HepG2 (cell line): ENCODE results near the gene GADL1. TPM values are rescaled to one million over a fixed set of nuclear protein-coding genes. Genes with fewer than 3 reads are reported as not detected.
A peak's percentile ranks its signal among the peaks of the same experiment; 100 is the strongest.

Source experiments
- ATAC-seq: fragments of 200-7000 bp; cut with Tn5 transposase; 3 replicates; pipeline ENCODE4 v1.9.1; 2020; ENCODE audit warnings: mild to moderate bottlenecking, moderate library complexity
- Bru-seq: library from RNA; stranded (reverse); fragments of 400-500 nt; gene quantifications from one replicate; lab custom pipeline; 2021; lab: Mats Ljungman, UMichigan
- BruChase-seq, 2 experiments: library from RNA; stranded (reverse); fragments of 400-500 nt; gene quantifications; one replicate each; lab custom pipeline; 2021; lab: Mats Ljungman, UMichigan
- BruUV-seq: library from RNA; stranded (reverse); fragments of 400-500 nt; replicated peaks from 2 replicates; lab custom pipeline; 2021; lab: Mats Ljungman, UMichigan
- CTCF ChIA-PET: fragments of 300-600 bp; formaldehyde crosslinking; extraction: SDS; loops from one replicate; lab custom pipeline; 2021; ENCODE audit warnings: low total read pairs, inconsistent platforms, low intra/inter-chr PET ratio; lab: Yijun Ruan, JAX
- POLR2A ChIA-PET: fragments of 350-600 bp; sonication (Branson Sonifier 250); formaldehyde crosslinking; loops from one replicate; lab custom pipeline; 2020; ENCODE audit warnings: antibody characterized with exemption, inconsistent platforms; lab: Yijun Ruan, JAX
- DNase-seq: peaks from one replicate; pipeline ENCODE4 v3.0.0-alpha.2; 2015; ENCODE audit warnings: low spot score
- FAIRE-seq: peaks from 3 replicates; lab custom pipeline; 2011; peaks lifted over from hg19 to GRCh38; lab: Jason Lieb, UNC
- H2AFZ ChIP-seq: one replicate; pipeline ENCODE4 v1.6.1; 2011; ENCODE audit warnings: low read length, inconsistent platforms
- H3K27ac ChIP-seq: fragments of 300-600 bp; 3 replicates; pipeline ENCODE4 v1.8.0; 2011; ENCODE audit warnings: mixed run types, mild to moderate bottlenecking, mixed read lengths, low read length, inconsistent platforms; ENCODE audit not compliant: insufficient read depth; ENCODE audit errors: extremely low read length
- H3K27me3 ChIP-seq, 2 experiments: fragments of 200-600 bp in 1 of 2; 2 replicates in 1 of 2; 3 replicates in 1 of 2; pipeline versions ENCODE4 v1.6.0 to v1.8.0; 2011; ENCODE audit warnings: low read length in 2 of 2, mild to moderate bottlenecking in 2 of 2, moderate library complexity in 2 of 2, inconsistent platforms in 1 of 2; ENCODE audit not compliant: insufficient read depth in 2 of 2, control insufficient read depth in 1 of 2
- H3K36me3 ChIP-seq, 2 experiments: fragments of 200-600 bp in 1 of 2; replicated peaks in 1 of 2; 2 replicates in 1 of 2; 3 replicates in 1 of 2; pipeline versions ENCODE4 v1.5.1 to v1.8.0; 2011; ENCODE audit warnings: low read length in 2 of 2, inconsistent platforms in 1 of 2; ENCODE audit not compliant: insufficient read depth in 2 of 2, control insufficient read depth in 1 of 2
- H3K4me1 ChIP-seq: 2 replicates; pipeline ENCODE4 v1.5.1; 2012; ENCODE audit warnings: low read length, inconsistent platforms; ENCODE audit not compliant: insufficient read depth
- H3K4me2 ChIP-seq: 2 replicates; pipeline ENCODE4 v1.6.0; 2011; ENCODE audit warnings: low read depth, low read length, inconsistent platforms
- H3K4me3 ChIP-seq, 3 experiments: fragments of 200-600 bp in 1 of 3; sonication (generic), shearing (Covaris generic) in 1 of 3; replicated peaks in 1 of 3; 2 replicates each; pipeline ENCODE4 v1.5.1; 2011 to 2016; ENCODE audit warnings: low read length in 3 of 3, inconsistent platforms in 2 of 3, low read depth in 2 of 3, mild to moderate bottlenecking in 2 of 3, control low read depth in 1 of 3, mixed read lengths in 1 of 3; ENCODE audit not compliant: insufficient read depth in 1 of 3
- H3K79me2 ChIP-seq: one replicate; pipeline ENCODE4 v1.6.1; 2011; ENCODE audit warnings: low read length, inconsistent platforms; ENCODE audit not compliant: insufficient read depth
- H3K9ac ChIP-seq: 2 replicates; pipeline ENCODE4 v1.6.0; 2011; ENCODE audit warnings: mild to moderate bottlenecking, low read depth, low read length, inconsistent platforms; ENCODE audit not compliant: insufficient read depth
- H3K9me3 ChIP-seq: 2 replicates; pipeline ENCODE4 v1.5.1; 2012; ENCODE audit warnings: mild to moderate bottlenecking, low read length
- H4K20me1 ChIP-seq: 2 replicates; pipeline ENCODE4 v1.6.0; 2011; ENCODE audit warnings: inconsistent platforms, mild to moderate bottlenecking, low read length, moderate library complexity; ENCODE audit not compliant: insufficient read depth
- CCAR2 ChIP-seq: fragments of 200-400 bp; formaldehyde crosslinking; optimal IDR thresholded peaks from 2 replicates; pipeline ENCODE3; 2018; ENCODE audit warnings: low read depth, mild to moderate bottlenecking, low read length, moderate library complexity
- HNF4A ChIP-seq: sonication (generic); formaldehyde crosslinking; IDR thresholded peaks from 2 replicates; pipeline ENCODE4 v1.4.0; 2020; ENCODE audit warnings: missing genetic modification reagents
- HNRNPLL ChIP-seq: fragments of 200-400 bp; formaldehyde crosslinking; IDR thresholded peaks from 2 replicates; pipeline ENCODE4 v1.6.1; 2017; ENCODE audit warnings: mild to moderate bottlenecking, low read depth, low read length; ENCODE audit not compliant: poor library complexity, severe bottlenecking
- JUN ChIP-seq: sonication (generic); formaldehyde crosslinking; IDR thresholded peaks from 2 replicates; pipeline ENCODE4 v1.4.0; 2020; ENCODE audit warnings: mild to moderate bottlenecking, missing genetic modification reagents
- ZFP36 ChIP-seq: fragments of 150-350 bp; IDR thresholded peaks from 2 replicates; pipeline ENCODE4 v1.6.1; 2018; ENCODE audit warnings: borderline replicate concordance, low read length, low read depth; ENCODE audit not compliant: partially characterized antibody
- ZNF12 ChIP-seq: sonication (generic); formaldehyde crosslinking; IDR thresholded peaks from 2 replicates; pipeline ENCODE4 v1.5.0; 2020; ENCODE audit warnings: missing genetic modification reagents
- ZNF800 ChIP-seq: sonication (generic); formaldehyde crosslinking; IDR thresholded peaks from 2 replicates; pipeline ENCODE4 v1.4.0; 2020; ENCODE audit warnings: missing genetic modification reagents
- WGBS: methylation state at CpG from one replicate; pipeline ENCODE4 v1.1.6; 2017; ENCODE audit warnings: low lambda C conversion rate; 5-methylcytosine and 5-hydroxymethylcytosine counted together
- in situ Hi-C: cut with HindIII; loops from 2 replicates; pipeline ENCODE4 v1.10.0; 2017; ENCODE audit warnings: low pct_unique_long_range_greater_than_20kb; ENCODE audit not compliant: extremely low pct_ligation_motif_present
- intact Hi-C: fragments of 100-400 bp; cut with micrococcal nuclease; formaldehyde crosslinking; loops from one replicate; pipeline ENCODE4 v1.10.0; 2022; ENCODE audit not compliant: unreplicated experiment
- long read RNA-seq, 2 experiments: library from RNA in 1 of 2; library from polyadenylated mRNA in 1 of 2; stranded (forward) in 1 of 2; unstranded in 1 of 2; transcript quantifications; one replicate each; pipeline ENCODE4 v2.0.0, GENCODE V29; 2019 to 2022
- polyA minus RNA-seq, 3 experiments: library from RNA; depleted of rRNA, polyadenylated mRNA; stranded (reverse); fragments of >200 nt; gene quantifications; 2 replicates each; pipeline ENCODE4 v1.2.3, GENCODE V29; 2011; ENCODE audit warnings: low replicate concordance in 1 of 3
- polyA plus RNA-seq, 8 experiments: library from polyadenylated mRNA; depleted of rRNA in 3 of 8; stranded (reverse) in 7 of 8; unstranded in 1 of 8; fragments of >200 nt; fragmentation: Illumina TruSeq in 4 of 8; extraction: Trizol in 4 of 8; gene quantifications; 2 replicates each; pipeline versions ENCODE4 v1.2.1 to v1.2.3, GENCODE V29; 2011 to 2016; ENCODE audit warnings: low read depth in 4 of 8, missing spikeins in 1 of 8, mixed read lengths in 1 of 8; ENCODE audit not compliant: insufficient read depth in 1 of 8
- total RNA-seq, 5 experiments: library from RNA; depleted of rRNA; stranded (reverse); fragments of >200 nt; fragmentation: Illumina TruSeq; extraction: Trizol; gene quantifications; 2 replicates each; pipeline ENCODE4 v1.2.3, GENCODE V29; 2016; ENCODE audit warnings: low read depth in 1 of 5
- TF ChIP-seq, protein P1 (sequence below): fragments of 450-650 bp; IDR thresholded peaks from 2 replicates; pipeline ENCODE4 v1.6.1; 2016
- TF ChIP-seq, protein P2 (sequence below): sonication (generic); formaldehyde crosslinking; IDR thresholded peaks from 2 replicates; pipeline ENCODE4 v1.4.0; 2020; ENCODE audit warnings: missing genetic modification reagents, mild to moderate bottlenecking, borderline replicate concordance

GADL1 gene, protein sequence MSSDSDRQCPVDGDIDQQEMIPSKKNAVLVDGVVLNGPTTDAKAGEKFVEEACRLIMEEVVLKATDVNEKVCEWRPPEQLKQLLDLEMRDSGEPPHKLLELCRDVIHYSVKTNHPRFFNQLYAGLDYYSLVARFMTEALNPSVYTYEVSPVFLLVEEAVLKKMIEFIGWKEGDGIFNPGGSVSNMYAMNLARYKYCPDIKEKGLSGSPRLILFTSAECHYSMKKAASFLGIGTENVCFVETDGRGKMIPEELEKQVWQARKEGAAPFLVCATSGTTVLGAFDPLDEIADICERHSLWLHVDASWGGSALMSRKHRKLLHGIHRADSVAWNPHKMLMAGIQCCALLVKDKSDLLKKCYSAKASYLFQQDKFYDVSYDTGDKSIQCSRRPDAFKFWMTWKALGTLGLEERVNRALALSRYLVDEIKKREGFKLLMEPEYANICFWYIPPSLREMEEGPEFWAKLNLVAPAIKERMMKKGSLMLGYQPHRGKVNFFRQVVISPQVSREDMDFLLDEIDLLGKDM
- not detected in 2 replicates for total RNA-seq (2016; rRNA removed; fragmentation: Illumina TruSeq; extraction: Trizol)
- total RNA-seq (2016; cell fraction: cytosol; rRNA removed; fragmentation: Illumina TruSeq; extraction: Trizol; ENCODE audit: low read depth), result 0.09 TPM in 1 of 2 replicates, not detected in the other
- total RNA-seq (2016; cell fraction: insoluble cytoplasmic fraction; rRNA removed; fragmentation: Illumina TruSeq; extraction: Trizol), result not detected in 2 replicates
- total RNA-seq (2016; cell fraction: membrane; rRNA removed; fragmentation: Illumina TruSeq; extraction: Trizol), result not detected in 2 replicates
- total RNA-seq (2016; cell fraction: nucleus; rRNA removed; fragmentation: Illumina TruSeq; extraction: Trizol), result not detected in 2 replicates
- not detected in 2 replicates for polyA plus RNA-seq (2011; rRNA removed)
- not detected in 2 replicates for polyA plus RNA-seq (2011; cell fraction: cytosol; rRNA removed)
- not detected in 2 replicates for polyA plus RNA-seq (2011; cell fraction: nucleus; rRNA removed)
- polyA plus RNA-seq (2012), result not detected in 2 replicates
- polyA plus RNA-seq (2016; cell fraction: cytosol; fragmentation: Illumina TruSeq; extraction: Trizol; ENCODE audit: low read depth), result not detected in 2 replicates
- polyA plus RNA-seq (2016; cell fraction: insoluble cytoplasmic fraction; fragmentation: Illumina TruSeq; extraction: Trizol; ENCODE audit: low read depth), result not detected in 2 replicates
- polyA plus RNA-seq (2016; cell fraction: membrane; fragmentation: Illumina TruSeq; extraction: Trizol; ENCODE audit: low read depth), result not detected in 2 replicates
- not detected in 2 replicates for polyA plus RNA-seq (2016; cell fraction: nucleus; fragmentation: Illumina TruSeq; extraction: Trizol; ENCODE audit: insufficient read depth, low read depth)
- polyA minus RNA-seq (2011; rRNA and poly(A)+ RNA removed; ENCODE audit: low replicate concordance), result not detected in 2 replicates
- not detected in 2 replicates for polyA minus RNA-seq (2011; cell fraction: cytosol; rRNA and poly(A)+ RNA removed)
- 0.25 and 0.26 TPM in 2 replicates for polyA minus RNA-seq (2011; cell fraction: nucleus; rRNA and poly(A)+ RNA removed)
- Bru-seq, nascent RNA, result percentile 8 among the genes with signal in this experiment
- percentile 8 among the genes with signal in this experiment for BruChase-seq, experiment 1, labeled RNA remaining after a 6-hour chase
- BruChase-seq, experiment 2, labeled RNA remaining after a 2-hour chase, result percentile 10 among the genes with signal in this experiment
- long read RNA-seq, experiment 1, result 0 reads
- long read RNA-seq, experiment 2, result 0 reads

DNA sequence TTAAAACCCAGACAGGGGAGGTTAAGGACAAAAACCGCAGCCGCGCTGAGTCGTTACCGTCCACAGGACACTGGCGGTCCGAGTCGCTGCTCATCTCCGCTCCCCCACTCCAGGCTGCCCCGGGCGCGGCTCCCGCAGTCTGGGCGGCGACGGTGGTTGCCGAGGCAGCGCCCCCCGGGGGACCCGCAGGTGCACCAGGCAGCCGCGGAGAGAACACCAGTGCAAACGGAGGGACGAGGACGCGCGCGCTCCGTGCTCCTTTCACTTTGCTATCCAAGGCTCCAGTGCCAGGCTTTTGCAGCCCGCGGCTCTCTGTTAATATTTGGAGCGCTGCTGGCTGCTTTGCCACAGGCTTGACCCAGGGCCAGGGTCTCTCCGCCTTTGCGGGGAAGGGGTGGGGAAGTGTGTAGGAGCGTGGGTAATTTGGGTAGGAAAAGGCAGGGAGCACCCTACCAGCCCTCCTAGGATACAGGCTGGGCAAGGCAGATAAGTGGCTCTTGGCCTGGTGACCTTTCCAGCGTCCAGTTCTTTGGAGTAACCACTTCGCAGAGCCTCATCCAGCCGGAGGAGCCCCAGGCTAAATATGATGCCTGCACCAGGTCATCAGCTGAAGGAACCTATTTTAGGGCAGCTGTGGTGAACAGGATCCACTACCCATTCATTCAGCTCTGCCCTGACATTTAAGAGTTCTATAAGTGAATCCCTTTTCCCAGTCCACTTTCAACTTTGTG is at the start of gene GADL1:
Gene GADL1 (minus strand): TSS at position 141 of the 731 bp plus-strand sequence. CDS start 47 bp downstream, at position 94.
- no peaks in the 10 kb centered on the region for H3K36me3 ChIP-seq
- H2AFZ ChIP-seq, result no peak within 1 kb of the TSS
- DNase-seq, result no peak
- peak; percentile 85 for ATAC-seq
- CTCF ChIA-PET, result no interaction called here
- H3K4me2 ChIP-seq, result peak within 1 kb of the TSS; percentile 56
- FAIRE-seq, result no peak
- in situ Hi-C loops (no loop called here), intact Hi-C loops (loop anchor here (10.0 kb wide), 1 partner anchor 120 kb away; no protein-coding TSS in a partner anchor)
- no peaks in the 10 kb centered on the region for H4K20me1 ChIP-seq
- peak within 1 kb of the TSS; percentile 24 to 57 (median 39); a peak in 2 of 6 replicates for H3K4me3 ChIP-seq
- H3K27me3 ChIP-seq, result peaks cover 1 to 25% of the 10 kb centered on the region in 2 experiments; a peak in 3 of 5 replicates
- no peaks in the 10 kb centered on the region for H3K9me3 ChIP-seq
- H3K4me1 ChIP-seq, result no peaks in the 10 kb centered on the region
- no peak within 1 kb of the TSS for H3K27ac ChIP-seq
- POLR2A ChIA-PET, result no interaction called here
- BruUV-seq, result no TSS peak
- WGBS, result 23% methylated on average over 9 of the region's 38 CpGs
- no peak within 1 kb of the TSS for H3K9ac ChIP-seq
- no peaks in the 10 kb centered on the region for H3K79me2 ChIP-seq
- no peak for TF ChIP-seq ZFP36
- TF ChIP-seq ZNF800 (CRISPR knock-in tag), result peak; percentile 72; the same call in 1 of the 2 replicates
- TF ChIP-seq, protein P1, sequence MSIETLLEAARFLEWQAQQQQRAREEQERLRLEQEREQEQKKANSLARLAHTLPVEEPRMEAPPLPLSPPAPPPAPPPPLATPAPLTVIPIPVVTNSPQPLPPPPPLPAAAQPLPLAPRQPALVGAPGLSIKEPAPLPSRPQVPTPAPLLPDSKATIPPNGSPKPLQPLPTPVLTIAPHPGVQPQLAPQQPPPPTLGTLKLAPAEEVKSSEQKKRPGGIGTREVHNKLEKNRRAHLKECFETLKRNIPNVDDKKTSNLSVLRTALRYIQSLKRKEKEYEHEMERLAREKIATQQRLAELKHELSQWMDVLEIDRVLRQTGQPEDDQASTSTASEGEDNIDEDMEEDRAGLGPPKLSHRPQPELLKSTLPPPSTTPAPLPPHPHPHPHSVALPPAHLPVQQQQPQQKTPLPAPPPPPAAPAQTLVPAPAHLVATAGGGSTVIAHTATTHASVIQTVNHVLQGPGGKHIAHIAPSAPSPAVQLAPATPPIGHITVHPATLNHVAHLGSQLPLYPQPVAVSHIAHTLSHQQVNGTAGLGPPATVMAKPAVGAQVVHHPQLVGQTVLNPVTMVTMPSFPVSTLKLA, result no peak
- TF ChIP-seq HNF4A (CRISPR knock-in tag), result no peak
- peak; percentile 46 for TF ChIP-seq HNRNPLL
- TF ChIP-seq CCAR2, result no peak
- TF ChIP-seq ZNF12 (CRISPR knock-in tag), result no peak
- no peak for TF ChIP-seq JUN (CRISPR knock-in tag)
- TF ChIP-seq, protein P2, sequence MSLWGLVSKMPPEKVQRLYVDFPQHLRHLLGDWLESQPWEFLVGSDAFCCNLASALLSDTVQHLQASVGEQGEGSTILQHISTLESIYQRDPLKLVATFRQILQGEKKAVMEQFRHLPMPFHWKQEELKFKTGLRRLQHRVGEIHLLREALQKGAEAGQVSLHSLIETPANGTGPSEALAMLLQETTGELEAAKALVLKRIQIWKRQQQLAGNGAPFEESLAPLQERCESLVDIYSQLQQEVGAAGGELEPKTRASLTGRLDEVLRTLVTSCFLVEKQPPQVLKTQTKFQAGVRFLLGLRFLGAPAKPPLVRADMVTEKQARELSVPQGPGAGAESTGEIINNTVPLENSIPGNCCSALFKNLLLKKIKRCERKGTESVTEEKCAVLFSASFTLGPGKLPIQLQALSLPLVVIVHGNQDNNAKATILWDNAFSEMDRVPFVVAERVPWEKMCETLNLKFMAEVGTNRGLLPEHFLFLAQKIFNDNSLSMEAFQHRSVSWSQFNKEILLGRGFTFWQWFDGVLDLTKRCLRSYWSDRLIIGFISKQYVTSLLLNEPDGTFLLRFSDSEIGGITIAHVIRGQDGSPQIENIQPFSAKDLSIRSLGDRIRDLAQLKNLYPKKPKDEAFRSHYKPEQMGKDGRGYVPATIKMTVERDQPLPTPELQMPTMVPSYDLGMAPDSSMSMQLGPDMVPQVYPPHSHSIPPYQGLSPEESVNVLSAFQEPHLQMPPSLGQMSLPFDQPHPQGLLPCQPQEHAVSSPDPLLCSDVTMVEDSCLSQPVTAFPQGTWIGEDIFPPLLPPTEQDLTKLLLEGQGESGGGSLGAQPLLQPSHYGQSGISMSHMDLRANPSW (CRISPR knock-in tag), result no peak
